ENCODE measurements around the gene PIGZ.

Gene PIGZ, protein sequence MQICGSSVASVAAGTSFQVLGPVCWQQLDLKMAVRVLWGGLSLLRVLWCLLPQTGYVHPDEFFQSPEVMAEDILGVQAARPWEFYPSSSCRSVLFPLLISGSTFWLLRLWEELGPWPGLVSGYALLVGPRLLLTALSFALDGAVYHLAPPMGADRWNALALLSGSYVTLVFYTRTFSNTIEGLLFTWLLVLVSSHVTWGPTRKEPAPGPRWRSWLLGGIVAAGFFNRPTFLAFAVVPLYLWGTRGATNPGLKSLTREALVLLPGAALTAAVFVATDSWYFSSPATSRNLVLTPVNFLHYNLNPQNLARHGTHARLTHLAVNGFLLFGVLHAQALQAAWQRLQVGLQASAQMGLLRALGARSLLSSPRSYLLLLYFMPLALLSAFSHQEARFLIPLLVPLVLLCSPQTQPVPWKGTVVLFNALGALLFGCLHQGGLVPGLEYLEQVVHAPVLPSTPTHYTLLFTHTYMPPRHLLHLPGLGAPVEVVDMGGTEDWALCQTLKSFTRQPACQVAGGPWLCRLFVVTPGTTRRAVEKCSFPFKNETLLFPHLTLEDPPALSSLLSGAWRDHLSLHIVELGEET

DNA sequence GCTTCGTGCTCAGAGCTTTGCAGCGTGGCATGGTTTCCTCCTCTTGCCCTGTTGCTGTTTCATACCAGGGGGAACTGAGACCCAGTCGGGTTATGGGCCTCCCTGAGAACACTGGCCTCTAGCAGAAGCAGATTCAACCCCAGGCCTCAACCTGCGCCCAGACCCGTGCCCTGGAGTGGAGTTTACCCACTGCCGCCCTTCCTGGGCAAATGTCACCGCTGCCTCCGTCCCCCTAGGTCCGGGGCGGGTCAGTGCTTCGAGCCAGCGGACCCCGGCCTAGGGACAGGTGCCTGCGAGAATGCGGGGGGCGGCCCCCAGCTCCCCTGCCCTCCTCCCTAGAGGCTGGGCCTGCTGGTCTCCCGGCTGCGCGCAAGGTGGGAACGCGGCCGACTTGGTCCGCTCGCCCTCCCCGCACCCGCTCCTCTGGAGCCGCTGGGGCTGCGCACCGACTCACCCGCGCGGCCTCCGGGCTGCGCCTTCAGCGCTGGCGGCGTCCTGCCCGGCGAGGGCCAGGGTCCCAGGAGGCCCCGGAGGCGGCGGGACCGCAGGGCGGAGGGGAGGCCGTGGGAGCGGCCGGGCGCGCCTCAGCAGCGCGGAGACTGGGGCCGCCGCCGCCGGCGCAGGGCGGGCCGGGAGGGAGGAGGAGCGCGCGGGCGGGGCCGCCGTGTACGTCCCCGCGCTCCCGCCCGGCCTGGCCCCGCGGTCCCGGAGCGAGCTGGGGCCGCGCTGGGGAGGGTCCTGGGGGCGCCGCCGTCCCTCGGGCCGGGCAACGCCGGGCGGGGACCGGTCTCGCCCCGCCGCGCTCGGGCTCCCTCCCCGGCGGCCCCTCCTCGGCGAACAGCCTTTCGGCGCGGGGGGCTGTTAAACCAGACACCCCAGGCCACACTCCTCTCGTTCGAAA, at the start of gene PIGZ:
PIGZ (minus strand) TSS at position 601 of the 901 bp plus-strand sequence. CDS start 16,802 bp downstream, outside the sequence.
- peak in 1 of 2 donors; percentile 14 for DNase-seq (ENCODE audit: low read depth in 1 of 2, low spot score in 1 of 2)

GRCh38 chr3:197017003-197017402, 48.4 kb upstream of the PIGZ start:
- DNase-seq (ENCODE audit: low read depth in 1 of 2, low spot score in 1 of 2), result no peak

DNA sequence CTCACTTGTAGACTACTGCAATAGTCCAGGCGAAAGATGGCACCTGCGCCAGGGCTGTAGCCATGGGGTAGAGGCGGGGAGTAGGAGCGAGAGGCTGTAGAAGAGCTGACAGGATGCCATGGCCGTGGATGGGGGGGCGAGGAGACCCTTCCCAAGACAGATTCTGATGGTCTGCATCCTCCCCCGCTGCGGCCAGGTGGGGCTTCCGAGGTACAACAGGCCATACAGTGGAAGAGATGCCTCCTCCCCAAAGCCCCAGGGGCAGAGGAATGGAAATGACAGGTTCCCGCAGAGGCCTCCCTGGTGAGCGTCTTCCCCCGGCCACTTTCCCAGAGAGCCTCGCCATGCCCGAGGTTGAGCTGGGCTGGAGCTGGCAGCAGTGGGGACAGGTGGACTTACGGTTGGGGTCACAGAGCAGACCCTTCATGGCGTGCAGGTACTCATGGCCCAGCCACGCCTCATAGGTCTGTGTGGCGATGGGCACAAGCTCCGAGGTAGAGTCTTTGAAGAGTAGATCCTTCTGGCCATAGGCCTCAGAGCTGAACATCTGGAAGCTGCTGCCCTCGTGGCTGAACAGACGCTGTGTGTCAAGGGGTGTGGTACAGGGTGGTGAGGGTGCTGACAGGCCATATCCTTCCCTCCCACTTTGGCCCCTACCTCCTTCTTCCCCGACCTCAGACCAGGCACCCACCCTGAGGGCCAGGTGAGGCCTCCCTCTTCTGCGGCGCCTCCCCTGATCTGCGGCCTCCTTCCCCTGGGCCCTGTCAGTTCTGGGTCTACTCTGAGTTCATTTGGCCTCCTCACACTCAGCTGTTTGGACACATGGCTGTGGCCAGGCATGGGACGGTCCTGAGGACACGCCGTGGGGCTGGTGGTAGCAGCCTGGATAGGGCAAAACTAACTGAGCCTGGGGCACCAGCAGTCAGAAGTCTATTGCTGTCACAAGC, 47.4 kb upstream of the PIGZ start:
- DNase-seq (ENCODE audit: low read depth in 1 of 2, low spot score in 1 of 2), result no peak

- DNase-seq (ENCODE audit: low read depth in 1 of 2, low spot score in 1 of 2), result no peak
Observed at GRCh38 chr3:197014942-197015575, 46.4 kb upstream of the PIGZ start.

GRCh38 chr3:197014024-197014423, 45.4 kb upstream of the PIGZ start:
- DNase-seq (ENCODE audit: low read depth in 1 of 2, low spot score in 1 of 2), result no peak

DNA sequence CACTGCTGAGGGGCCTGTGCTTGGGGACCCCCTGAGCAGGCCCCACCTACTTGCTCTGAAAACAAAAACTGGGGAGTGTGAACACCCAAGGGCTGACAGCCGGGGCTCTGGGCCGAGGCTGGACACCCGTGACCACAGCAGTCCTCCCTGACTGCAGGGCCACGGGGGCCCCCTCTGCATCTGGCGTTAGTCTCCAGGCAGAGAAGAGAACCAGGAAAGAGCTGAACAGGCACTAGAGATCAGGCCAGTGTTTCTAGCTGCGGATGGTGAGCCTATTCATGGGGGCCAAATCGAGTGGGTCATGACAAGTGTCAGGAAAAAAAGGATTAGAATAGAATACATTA, 43.9 kb upstream of the PIGZ start:
- no peak for DNase-seq (ENCODE audit: low read depth in 1 of 2, low spot score in 1 of 2)

- DNase-seq (ENCODE audit: low read depth in 1 of 2, low spot score in 1 of 2), result no peak
Observed at GRCh38 chr3:197011780-197012539, 43.3 kb upstream of the PIGZ start.

GRCh38 chr3:197010556-197011351, 42.1 kb upstream of the PIGZ start:
- DNase-seq (ENCODE audit: low read depth in 1 of 2, low spot score in 1 of 2), result no peak

DNA sequence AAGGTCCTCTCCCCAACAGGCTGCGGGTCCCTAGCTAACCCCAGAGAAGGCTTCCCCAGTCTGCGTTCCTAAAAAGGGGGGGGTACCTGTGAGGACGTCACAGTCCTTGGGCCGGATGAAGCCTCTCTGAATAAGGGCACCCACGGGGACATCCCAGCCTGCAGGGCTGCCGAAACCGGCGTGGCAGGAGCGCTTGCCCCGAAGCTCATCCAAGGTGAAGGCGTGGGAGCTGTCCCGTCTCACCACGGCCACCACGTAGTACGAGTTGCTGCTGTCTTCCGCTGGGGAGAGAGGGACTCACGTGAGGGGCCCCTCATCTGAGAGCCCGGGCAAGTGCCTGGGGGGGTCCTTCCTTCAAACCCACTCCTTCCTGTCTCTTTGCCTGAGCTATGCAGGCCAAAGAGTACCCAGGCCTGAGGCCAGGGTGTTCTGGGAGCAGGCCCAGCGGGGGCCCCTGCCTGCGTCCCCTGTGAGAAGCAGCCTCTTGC, 40.9 kb upstream of the PIGZ start:
- DNase-seq (ENCODE audit: low read depth in 1 of 2, low spot score in 1 of 2), result no peak

GRCh38 chr3:197008436-197009209, 40.0 kb upstream of the PIGZ start:
- DNase-seq (ENCODE audit: low read depth in 1 of 2, low spot score in 1 of 2), result no peak

DNA sequence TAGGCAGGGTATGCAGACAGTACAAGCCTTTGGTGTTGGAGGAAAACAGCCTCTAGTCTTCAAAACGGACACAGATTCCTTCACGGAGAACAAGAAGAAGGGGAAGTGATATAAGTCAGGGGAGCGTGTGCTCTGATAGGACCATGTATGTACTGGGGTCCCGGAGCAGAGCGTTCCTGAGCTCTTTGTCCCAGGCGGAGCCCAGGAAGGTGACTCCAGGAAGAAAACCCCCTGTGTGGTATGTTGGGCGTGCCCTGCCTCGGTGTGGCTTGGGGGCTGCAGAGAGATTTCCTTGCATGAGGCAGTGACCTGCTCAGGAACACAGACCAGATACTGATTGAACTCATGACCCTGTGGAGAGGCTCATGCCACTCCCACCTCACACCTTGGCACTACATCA, 39.3 kb upstream of the PIGZ start:
- DNase-seq (ENCODE audit: low read depth in 1 of 2, low spot score in 1 of 2), result no peak

DNA sequence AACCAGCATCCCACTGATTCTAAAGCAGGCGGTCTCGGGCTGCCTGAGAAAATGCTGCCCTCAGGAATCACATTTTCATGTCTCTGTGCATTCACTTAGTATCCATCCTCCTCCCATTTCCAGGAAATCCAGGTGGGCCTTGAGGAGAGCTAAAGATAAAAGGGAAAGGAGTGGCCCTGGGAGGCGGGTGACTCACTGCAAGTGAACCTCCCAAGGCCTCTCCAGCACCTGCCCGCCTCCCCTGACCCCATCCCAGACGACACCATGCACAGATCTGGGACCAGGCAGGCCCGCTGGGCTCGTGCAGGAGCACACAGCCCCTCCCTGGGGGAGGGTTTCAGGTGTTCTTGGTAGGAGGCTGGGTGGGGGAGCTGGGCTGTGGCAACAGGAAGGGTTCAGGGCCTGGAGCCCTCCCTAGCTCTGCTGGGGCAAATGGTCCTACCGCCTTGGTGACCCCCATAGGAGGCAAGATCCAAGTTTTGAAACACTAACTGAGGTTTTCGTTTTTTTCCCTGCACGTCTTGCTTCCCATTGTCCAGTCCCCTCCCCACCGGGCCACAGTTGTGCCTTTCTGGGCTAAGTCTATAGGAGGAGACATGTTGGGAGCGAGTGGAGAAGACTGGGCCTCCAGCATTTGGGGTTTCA, 38.8 kb upstream of the PIGZ start:
- DNase-seq (ENCODE audit: low read depth in 1 of 2, low spot score in 1 of 2), result no peak

DNA sequence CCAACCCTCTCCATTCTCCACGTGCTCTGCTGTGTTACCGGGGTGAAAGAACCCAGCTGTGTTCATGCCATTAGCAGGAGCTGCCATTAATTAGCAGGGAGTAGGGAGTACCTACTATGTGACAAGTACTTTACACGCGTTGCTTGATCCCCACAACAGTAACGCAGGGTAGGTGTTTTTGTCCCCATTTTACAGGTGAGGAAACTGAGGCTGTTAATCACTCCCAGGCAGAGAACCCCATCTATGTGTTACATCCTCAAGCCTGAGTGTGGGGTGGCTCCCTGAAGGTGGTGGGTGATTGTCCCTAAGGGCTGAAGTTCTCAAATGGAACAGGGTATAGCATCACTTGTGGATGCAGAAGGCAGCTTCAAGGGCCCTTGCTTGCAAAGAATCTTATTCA, 38.2 kb upstream of the PIGZ start:
- no peak for DNase-seq (ENCODE audit: low read depth in 1 of 2, low spot score in 1 of 2)

DNA sequence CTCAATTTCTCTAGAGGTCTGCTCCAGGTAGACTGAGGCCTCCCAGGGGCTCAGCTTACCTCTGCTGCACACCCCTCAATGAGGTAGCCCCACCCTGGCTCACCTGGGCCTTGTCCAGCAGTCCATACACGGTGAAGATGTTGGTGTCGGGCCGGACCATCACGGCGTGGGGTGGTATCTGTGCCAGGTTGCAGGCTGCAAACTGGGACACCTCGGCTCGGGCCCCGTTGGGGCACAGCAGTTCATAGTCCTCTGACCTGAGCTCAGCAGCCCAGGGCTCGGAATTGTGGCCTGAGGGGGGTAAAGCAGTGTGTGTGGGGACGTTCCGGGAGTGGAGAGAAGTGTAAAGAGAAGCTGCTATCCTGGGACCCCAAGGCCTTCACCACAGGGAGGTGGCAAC, 37.8 kb upstream of the PIGZ start:
- DNase-seq (ENCODE audit: low read depth in 1 of 2, low spot score in 1 of 2), result no peak

- DNase-seq (ENCODE audit: low read depth in 1 of 2, low spot score in 1 of 2), result no peak
Observed at GRCh38 chr3:197003461-197004385, 35.1 kb upstream of the PIGZ start.
